Thyroid gland (tissue), 4 donors: ENCODE data around the gene ABHD12B.

Experiments
- CTCF ChIP-seq, 6 experiments: fragments of 200-600 bp in 3 of 6; fragments of 450-650 bp in 3 of 6; sonication (generic) in 3 of 6; IDR thresholded peaks; one replicate each; pipeline ENCODE4 v1.5.1; 2016 to 2019; ENCODE audit warnings: antibody characterized with exemption in 6 of 6, mild to moderate bottlenecking in 2 of 6, inconsistent platforms in 1 of 6, moderate library complexity in 1 of 6
- POLR2A ChIP-seq, 2 donors: fragments of 450-650 bp; IDR thresholded peaks; one replicate each; pipeline ENCODE4 v1.6.1; 2017; ENCODE audit warnings: antibody characterized with exemption in 2 of 2, mild to moderate bottlenecking in 2 of 2, moderate library complexity in 1 of 2

- TF ChIP-seq CTCF (IDR thresholded peaks at IDR 0.05) (no peak), POLR2A (IDR thresholded peaks at IDR 0.05) (no peak)
Measured at GRCh38 chr14:50920482-50921230, 48.8 kb downstream of the ABHD12B start.
